ENCODE measurements around the gene PAQR8. TPM values are rescaled to one million over a fixed set of nuclear protein-coding genes. Genes with fewer than 3 reads are reported as not detected.

Gene PAQR8
- total RNA-seq, 3 donors from 2014 or later, result 70.6 to 184 (median 81.4) TPM

DNA sequence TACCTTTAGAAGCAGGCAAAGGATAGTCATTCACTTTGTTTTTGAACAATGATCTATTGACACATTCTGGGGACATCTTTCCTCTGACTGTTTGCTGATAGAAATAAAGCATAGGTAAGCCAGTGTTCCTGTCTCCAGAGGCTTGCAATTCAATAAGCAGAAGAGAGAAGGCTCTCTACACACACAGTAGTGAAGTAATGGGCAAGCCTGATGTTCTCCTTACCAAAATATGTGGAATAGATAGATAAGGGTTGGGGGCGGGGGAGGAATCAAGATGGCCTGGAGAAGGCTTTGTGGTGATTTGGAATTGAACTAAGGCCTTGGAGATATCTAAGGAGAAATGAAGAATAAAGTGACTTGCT, 27.3 kb downstream of the PAQR8 start:
- ATAC-seq (peak; percentile 22), DNase-seq (peak in 1 of 3 donors; percentile 33)
- TF ChIP-seq, protein P1, sequence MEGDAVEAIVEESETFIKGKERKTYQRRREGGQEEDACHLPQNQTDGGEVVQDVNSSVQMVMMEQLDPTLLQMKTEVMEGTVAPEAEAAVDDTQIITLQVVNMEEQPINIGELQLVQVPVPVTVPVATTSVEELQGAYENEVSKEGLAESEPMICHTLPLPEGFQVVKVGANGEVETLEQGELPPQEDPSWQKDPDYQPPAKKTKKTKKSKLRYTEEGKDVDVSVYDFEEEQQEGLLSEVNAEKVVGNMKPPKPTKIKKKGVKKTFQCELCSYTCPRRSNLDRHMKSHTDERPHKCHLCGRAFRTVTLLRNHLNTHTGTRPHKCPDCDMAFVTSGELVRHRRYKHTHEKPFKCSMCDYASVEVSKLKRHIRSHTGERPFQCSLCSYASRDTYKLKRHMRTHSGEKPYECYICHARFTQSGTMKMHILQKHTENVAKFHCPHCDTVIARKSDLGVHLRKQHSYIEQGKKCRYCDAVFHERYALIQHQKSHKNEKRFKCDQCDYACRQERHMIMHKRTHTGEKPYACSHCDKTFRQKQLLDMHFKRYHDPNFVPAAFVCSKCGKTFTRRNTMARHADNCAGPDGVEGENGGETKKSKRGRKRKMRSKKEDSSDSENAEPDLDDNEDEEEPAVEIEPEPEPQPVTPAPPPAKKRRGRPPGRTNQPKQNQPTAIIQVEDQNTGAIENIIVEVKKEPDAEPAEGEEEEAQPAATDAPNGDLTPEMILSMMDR (IDR thresholded peaks at IDR 0.05), result no peak
- intact Hi-C loops (cut with DNase I, micrococcal nuclease), result no loop called here
- no peaks in the 10 kb centered on the region for H3K9me3 ChIP-seq
- H3K4me1 ChIP-seq (ENCODE audit: low read depth), result peaks cover 41% of the 10 kb centered on the region
- no peaks in the 10 kb centered on the region for H3K36me3 ChIP-seq (ENCODE audit: low read depth)
- no peak overlapping the region for H3K4me3 ChIP-seq

DNA sequence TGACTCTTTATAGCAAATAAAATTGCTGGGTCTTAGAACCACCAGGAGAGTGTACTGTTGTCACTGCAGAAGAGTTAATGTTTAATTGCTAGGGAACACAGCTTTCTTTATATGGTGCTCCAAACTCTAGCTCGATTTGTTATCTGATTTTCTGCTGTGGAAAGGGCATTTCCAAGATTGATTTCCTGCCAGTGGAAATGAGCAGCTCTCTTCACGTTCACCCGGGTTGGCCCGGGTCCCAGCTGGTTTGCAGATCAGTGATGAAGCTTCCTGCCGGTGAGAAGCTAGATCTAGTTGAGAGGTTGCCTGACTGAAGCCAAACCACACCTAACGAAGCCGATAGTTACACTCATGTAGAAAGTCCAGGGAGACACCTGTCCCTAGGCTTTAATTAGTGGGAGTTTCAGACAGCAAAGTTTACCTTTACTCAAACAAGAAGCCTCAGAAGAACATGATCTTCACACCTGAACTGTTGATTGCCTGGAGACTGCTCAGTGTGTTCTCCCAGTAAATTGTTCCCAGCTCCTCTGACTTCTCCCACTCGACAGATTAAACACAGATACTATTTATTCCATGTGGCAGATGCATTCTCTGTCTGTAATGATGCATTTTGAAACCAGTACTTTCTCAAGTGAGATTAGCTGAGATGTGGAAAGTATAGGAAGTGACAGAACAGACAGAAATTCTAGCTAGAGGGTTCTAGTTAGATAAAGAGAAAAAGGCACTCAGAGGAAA, 27.8 kb downstream of the PAQR8 start:
- DNase-seq, result peak; percentile 86 to 89 (median 86)
- Histone ChIP-seq H3K4me1 (ENCODE audit: low read depth) (peaks cover 44% of the 10 kb centered on the region), H3K9me3 (no peaks in the 10 kb centered on the region), H3K36me3 (ENCODE audit: low read depth) (no peaks in the 10 kb centered on the region), H3K4me3 (no peak overlapping the region)
- ATAC-seq, result peak; percentile 93
- intact Hi-C loops (cut with DNase I, micrococcal nuclease), result no loop called here
- TF ChIP-seq, protein P1 (IDR thresholded peaks at IDR 0.05), result no peak

DNA sequence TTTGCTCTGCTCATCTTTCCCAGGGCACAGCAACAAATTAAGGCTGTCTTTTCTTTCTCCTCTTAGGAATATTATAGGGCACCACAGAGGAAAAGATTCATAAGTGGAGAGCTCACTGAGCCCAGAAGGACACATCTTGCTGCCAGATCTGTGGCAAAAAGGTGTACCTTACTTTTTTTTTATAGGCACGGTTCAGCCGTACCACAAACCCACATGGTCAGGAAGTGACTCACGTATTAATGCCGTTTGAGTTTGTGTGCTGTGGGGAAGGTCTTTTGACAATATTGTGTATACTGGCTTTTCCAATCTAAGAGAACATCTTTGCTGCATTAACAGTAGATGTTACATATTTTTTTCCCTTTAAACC, 28.4 kb downstream of the PAQR8 start:
- peak; percentile 71 for ATAC-seq
- Histone ChIP-seq H3K4me1 (ENCODE audit: low read depth) (peaks cover 44% of the 10 kb centered on the region), H3K4me3 (no peak overlapping the region), H3K36me3 (ENCODE audit: low read depth) (no peaks in the 10 kb centered on the region), H3K9me3 (no peaks in the 10 kb centered on the region)
- TF ChIP-seq, protein P1 (IDR thresholded peaks at IDR 0.05), result no peak
- peak in 1 of 3 donors; percentile 43 for DNase-seq
- intact Hi-C loops (cut with DNase I, micrococcal nuclease), result no loop called here

DNA sequence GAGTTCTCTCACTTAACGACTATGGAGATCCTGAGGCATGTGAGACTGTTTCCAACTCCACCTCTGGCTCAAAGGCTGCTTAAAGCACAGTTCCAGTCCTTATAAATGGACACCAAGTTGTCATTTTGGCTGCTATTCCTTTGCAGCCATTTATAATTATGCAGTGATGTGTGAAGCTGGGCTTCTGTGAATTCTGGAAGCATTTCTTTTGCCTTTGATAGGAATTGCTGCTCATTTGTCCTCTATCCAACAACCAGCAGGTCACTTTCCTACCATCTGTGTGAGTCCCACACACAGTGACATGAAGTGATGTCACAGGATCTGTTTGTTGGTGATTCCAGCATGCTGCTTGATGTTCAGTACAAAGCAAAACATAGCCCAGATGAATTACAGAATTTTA, 29.6 kb downstream of the PAQR8 start:
- H3K4me3 ChIP-seq, result no peak overlapping the region
- intact Hi-C loops (cut with DNase I, micrococcal nuclease), result no loop called here
- no peaks in the 10 kb centered on the region for H3K36me3 ChIP-seq (ENCODE audit: low read depth)
- peaks cover 48% of the 10 kb centered on the region for H3K4me1 ChIP-seq (ENCODE audit: low read depth)
- ATAC-seq (no peak), DNase-seq (no peak)
- H3K9me3 ChIP-seq, result no peaks in the 10 kb centered on the region
- TF ChIP-seq, protein P1 (IDR thresholded peaks at IDR 0.05), result no peak

DNA sequence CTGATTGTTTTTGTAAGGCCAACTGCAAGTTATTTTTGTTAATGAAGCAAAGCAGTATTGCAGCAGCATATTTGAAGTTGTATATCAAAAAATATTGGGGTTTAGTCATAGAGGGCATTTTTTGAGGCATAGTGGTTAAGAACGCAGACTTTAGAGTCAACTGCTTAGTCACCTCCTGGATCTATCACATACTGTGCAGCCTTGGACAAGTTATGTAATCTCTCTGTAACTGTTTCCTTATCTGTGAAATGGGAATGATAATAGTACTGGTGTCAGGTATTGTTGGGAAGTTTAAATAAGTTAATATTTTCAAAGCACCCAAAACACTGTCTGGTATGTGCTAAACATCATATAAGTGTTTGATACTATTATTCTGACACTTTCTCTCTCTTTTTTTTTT, 31.0 kb downstream of the PAQR8 start:
- no peak overlapping the region for H3K4me3 ChIP-seq
- ATAC-seq (no peak), DNase-seq (no peak)
- TF ChIP-seq, protein P1 (IDR thresholded peaks at IDR 0.05), result no peak
- intact Hi-C loops (cut with DNase I, micrococcal nuclease), result no loop called here
- H3K36me3 ChIP-seq (ENCODE audit: low read depth), result no peaks in the 10 kb centered on the region
- H3K9me3 ChIP-seq, result no peaks in the 10 kb centered on the region
- H3K4me1 ChIP-seq (ENCODE audit: low read depth), result peaks cover 47% of the 10 kb centered on the region
